HG03103 (cell line): ENCODE results near the gene MYMX.
"Not testable (repeated sequence)": the region's sequence is repeated elsewhere in the genome, so short reads cannot be mapped to it uniquely, and the experiment has no call there.

ENCODE experiments used
- ATAC-seq: cut with Tn5 transposase; IDR thresholded peaks from one replicate; pipeline ENCODE4 v1.9.1; 2021; ENCODE audit warnings: low read depth; ENCODE audit not compliant: unreplicated experiment

MYMX gene

DNA sequence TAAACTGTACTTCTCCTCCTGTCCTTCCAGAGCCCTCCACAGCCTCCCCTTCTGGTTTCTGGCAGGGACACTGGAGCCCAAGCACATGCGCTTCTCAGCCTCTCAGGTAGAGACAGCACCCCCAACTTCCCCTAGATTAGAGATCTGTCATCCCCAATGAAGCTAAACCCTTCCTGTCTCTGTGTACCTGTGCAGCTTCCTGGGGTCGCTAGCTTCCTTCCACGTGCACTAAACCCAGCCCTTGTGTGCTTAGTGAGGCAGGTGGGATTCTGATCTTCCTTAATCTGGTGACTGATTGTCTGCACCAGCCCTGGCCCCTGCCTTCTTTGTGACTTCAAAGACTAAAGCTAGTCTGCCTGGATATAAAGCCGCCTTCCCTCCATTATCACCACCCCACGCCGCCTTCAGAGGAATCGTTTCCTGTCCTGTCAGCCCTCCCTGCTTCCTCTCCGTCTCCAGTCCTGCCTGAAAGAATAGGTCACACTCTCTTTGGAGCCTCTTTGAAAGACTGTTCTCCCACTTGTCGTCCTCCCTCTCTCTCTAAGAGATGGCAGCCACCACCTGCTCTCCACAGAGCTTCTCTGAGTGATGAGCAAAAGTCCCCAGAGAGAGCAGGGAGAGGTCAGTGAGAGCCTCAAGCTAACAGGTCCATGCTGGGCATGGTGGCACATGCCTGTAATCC is 30.6 kb upstream of the MYMX start:
- ATAC-seq: no peak

DNA sequence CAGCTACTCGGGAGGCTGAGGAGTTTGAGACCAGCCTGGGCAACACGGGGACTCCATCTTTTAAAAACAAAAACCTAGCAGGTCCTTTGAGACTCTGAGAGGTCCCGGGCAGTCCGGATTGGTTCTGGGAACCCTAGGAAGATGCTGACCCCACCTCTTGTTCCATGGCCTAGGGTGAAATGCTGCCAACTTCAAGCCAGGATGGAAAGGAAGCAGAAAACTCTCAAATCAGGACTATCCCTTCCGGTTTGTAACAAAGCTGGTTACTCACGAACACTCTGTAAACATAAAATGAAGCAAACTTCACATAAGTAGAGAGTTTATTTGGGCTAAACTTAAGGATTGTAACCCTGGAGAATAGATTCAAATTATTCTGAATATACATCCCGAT is 30.1 kb upstream of the MYMX start:
- ATAC-seq: no peak

DNA sequence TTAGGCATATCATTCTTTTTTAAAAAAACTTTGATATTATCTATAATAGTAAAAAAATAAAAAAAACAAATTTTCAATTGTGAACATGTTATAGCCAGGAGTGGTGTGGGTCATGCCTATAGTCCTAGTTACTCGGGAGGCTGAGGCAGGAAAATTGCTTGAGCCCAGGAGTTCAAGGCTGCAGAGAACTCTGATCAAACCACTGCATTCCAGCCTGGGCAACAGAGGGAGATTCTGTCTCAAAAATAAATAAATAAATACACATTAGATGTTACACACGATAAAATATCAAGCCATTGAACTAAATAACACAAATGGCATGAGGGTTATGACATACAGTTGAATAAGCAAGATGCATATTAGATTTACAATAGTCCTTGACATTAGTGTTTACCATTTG is 27.9 kb upstream of the MYMX start:
- ATAC-seq: no peak

DNA sequence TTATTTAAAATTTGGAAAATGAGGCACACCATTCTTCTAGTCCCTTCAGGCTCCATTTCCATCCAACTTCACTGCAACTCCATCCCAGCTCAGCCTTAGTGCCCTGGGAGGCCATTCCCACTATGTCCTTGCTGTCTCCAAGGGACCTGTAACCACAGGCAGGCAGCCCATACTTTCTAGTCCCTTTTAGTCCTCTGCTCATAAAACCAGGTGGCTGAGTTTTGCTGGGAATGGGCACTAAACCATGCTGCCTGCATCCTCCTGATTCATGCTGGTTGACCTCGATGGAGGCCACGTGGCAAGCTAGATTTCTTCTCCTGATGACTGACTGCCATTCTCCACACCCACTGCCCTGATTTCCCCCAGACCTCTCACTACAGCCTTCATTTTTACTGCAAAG is 27.5 kb upstream of the MYMX start:
- ATAC-seq: no peak

DNA sequence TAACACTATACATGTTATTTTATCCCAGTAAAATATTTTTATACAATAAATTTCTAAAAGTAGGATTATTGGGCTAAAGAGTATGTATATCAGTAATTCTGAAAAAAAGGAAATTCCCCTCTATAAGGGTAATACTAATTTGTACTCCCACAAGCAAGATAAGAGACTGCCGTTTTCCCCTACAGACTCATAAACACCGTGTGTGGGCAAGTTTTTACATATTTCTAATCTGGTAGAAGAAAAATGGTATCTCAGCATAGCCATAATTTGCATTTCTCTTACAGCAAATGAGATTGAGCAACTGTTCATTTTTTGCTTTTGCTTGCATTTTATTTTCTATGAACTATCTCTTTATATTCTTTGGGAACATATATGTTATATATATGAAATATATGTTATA is 26.0 kb upstream of the MYMX start:
- ATAC-seq: no peak

DNA sequence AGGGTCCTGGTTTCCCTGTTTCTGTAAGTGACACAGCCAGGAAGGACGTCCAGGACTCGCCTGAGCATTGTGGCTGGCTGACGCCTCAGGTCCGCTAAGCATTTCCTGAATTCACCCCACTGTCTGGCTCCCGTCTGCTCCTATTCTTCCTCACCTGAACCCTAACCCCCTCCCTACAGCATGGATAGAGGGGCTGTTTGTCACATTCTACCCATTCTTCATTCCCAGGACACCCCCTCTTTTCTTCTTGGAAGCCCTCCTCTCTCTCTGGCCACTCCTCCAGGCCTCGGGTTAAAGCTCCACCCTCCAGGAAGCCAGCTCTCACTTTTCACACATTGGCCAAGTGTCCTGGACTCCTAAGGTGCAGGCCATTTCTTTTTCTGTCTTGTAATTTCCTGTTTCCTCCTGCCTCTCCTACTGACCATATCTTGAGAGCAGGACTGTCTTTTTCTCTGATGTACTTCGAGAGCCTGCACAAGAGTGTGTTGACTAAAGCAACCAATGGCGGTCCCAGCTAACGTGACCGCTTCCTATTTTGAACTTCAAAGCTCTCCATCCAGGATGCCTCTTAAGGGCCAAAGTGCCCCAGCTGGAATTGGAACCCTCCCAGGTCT is 24.2 kb upstream of the MYMX start:
- ATAC-seq: no peak

DNA sequence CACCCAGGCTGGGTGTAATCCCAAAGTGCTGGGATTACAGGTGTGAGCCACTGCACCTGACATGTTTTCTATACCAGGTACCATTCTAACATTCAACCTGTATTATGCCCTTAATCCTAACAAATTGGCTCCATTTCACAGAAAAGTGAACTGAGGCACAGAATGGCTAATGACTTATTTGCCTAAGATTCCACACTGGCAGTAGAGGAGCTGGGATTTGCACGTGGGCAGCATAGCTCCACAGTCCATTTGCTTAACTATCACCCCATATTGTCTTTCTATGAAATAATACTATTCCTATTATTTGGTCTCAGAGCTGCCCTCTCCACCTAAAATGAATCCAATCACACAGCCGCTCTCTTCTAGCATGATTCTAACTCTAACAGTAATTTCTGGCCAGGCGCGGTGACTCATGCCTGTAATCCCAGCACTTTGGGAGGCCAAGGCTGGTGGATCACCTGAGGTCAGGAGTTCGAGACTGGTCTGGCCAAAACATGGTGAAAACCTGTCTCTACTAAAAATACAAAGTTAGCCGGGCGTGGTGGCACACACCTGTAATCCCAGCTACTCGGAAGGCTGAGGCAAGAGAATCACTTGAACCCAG is 23.3 kb upstream of the MYMX start:
- ATAC-seq: no peak

DNA sequence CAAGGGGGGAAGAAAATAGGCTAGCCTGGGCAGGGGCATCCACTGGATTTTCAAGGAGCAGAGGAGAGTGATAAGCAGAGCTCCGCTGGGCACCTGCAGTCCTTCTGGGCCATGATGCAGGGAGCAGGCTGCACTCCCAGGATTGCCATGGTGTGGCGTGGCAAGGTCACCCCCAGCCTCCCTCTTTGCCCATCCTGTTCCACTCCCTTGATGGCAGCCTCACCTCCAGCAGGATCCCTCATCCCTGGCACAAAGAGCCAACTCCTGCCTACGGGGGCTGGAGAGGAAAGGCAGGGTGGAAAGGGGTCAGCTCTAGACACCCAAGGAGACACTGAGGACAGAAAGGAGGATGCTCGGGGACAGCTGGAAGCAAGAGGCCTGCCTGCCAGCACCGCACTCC is 22.4 kb upstream of the MYMX start:
- ATAC-seq: no peak

DNA sequence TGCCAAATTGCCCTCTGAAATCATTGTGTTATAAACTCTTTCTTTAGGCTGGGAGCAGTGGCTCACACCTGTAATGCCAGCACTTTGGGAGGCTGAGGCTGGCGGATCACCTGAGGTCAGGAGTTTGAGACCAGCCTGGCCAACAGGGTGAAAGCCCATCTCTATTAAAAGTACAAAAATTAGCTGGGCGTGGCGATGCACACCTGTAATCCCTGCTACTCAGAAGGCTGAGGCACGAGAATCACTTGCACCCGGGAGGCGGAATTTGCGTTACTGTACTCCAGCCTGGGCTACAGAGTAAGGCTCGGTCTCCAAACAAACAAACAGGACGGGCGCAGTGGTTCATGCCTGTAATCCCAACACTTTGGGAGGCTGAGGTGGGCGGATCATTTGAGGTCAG is 20.4 kb upstream of the MYMX start:
- ATAC-seq: not testable (repeated sequence)

DNA sequence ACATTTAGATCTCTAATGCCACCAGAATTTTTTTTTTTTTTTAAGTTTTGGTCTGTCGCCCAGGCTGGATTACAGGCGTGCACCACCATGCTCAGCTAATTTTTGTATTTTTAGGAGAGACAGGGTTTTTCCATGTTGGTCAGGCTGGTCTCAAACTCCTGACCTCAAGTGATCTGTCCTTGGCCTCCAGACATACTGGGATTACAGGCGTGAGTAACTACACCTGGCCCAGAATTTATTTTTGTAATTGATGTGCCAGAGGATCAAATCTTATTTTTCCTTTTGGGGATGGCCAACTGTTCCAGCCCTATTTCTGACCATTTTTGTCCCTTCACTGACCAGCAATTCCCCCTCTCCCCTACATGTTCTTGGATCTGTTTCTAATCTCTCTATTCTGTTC is 18.0 kb upstream of the MYMX start:
- ATAC-seq: no peak

DNA sequence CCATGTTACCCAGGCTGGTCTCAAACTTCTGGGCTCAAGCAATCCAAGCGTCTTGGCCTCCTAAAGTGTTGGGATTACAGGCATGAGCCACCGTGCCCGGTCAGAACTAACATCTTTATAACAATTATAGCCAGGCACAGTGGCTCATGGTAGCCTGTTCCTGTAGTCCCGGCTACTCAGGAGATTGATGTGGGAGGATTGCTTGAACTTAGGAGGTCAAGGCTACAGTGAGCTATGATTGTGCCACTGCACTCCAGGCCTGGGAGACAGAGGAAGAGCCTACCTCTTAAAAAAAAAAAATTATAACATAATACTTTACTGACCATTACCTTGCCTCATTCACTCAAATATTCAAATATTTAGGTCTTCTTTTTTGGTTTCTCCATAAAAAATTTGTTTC is 16.8 kb upstream of the MYMX start:
- no peak for ATAC-seq

DNA sequence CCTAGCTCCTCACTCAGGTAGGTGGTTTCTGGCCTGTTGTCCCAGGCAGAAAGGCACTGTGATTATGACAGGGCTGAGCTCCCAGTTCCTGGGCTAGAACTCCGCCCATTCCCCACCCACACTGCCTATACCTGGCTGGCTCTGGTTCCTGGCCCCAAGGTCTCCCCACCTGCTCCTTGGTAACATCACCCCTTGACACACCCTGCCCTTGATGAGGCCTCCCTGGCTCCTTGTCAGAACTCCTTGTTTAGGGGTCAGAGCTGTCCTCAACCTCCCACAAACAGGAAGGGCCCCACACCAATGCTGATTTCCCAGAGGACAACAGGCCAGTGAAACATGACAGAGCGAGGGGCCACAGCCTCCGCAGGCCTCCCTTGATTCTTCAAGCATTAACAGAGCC is 15.5 kb upstream of the MYMX start:
- ATAC-seq: no peak

DNA sequence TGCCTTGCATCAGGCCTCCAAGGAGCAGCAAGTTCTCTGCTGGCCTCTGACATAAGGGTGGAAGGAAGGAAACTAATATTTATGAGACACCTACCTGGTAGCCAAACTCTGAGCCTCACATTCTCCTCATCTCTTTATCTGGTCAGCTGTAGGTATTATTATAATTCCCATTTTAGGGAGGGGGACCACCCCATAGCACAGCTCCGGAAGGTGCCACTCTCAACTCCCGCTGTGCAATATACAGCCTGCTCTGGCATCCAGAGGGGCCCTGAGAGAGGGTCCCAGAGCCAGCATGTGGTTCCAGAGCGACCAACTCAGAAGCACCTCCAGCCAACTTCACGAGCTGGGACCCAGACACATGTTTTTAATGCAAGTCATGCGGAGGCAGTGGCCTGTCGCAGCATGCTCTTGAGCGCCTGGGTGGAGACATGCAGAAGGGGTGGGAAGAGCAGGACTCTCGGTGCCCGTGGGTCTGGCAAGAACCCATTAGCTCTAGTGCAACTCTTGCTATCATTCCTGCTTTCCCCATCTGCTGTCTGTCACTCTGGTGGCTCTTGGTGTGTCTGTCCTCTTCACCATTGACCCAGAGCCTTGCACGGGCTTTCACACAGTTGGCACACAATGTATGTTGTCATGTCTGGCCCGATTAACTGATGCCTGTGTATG is 15.0 kb upstream of the MYMX start:
- no peak for ATAC-seq

DNA sequence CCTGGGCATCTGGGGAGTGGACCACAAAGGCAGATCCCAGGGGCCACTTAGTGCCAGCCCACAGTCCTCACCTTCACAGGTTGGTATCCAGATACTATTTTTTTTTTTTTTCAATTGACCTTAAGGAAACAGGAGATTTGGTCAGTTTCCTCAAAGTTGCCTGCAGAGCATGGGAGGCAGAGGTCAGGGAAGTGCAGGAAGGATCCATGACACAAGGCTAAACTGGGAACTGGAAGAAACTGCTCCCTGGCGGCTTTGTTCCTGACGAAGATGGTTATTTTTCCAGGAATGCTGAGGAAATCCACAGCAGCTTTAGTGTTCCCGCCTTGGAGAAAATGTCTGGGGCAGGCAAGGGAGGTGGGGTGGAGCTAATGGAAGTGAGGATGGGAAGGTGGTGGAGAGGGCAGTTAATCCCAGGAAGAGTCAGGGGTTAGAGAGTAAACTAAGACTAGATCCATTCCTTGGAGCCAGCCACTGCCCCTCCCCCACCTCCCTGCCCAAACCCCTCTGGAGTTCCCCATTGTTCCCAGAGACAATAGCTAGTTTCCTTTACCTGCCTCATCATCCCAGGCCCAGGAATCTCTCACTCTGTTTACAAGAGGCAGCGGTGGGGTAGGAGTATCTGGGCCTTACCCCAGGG is 14.3 kb upstream of the MYMX start:
- no peak for ATAC-seq

DNA sequence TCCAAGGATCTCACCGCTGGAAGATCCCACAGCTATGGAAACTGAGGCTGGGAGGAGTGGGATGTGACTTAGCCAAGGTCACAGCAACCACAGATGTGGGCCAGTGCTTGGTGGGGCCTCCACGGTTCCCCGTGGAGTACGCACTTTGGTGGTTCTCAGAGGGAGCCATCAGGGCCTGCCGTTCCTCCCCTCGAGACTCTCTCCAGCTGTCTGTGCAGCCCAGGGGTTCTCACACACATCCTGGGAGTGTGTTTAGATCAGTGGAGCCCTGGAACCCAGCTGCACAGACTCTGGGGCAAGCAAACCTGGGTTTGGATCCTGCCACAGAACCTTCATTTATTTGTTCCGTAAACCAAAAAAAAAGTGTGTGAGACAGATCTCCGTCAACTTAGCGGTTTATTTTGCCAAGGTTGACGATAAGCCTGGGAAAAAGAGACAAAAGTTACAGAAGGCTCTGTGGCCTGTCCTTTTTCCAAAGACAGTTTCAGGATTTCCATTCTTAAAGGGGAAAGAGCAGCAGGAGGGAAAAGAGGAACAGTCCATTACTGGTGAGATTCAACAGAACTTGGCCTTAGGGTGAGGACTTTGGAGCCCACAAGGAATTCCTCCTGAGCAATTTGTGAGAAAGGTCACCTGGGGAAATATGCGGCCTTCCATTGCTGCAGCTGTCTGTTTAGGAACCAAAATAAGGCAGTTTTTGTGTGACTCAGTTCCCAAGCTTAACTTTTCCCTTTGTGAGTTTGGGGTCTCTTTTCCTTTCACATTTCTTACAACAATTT is 13.6 kb upstream of the MYMX start:
- ATAC-seq: no peak

DNA sequence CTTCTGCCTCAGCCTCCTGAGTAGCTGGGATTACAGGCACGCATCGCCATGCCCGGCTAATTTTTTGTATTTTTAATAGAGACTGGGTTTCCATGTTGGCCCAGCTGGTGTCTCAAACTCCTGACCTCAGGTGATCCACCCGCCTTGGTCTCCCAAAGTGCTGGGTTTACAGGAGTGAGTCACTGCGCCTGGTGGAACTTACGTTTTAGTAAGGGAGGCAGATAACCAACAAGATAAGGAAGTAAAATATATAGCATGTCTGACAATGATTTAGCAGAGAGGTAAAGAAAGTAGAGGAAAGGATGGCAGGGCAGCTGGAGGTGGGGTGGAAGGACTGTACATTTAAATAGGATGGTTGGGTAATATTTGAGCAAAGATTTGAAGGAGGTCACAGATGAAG is 12.8 kb upstream of the MYMX start:
- no peak for ATAC-seq

DNA sequence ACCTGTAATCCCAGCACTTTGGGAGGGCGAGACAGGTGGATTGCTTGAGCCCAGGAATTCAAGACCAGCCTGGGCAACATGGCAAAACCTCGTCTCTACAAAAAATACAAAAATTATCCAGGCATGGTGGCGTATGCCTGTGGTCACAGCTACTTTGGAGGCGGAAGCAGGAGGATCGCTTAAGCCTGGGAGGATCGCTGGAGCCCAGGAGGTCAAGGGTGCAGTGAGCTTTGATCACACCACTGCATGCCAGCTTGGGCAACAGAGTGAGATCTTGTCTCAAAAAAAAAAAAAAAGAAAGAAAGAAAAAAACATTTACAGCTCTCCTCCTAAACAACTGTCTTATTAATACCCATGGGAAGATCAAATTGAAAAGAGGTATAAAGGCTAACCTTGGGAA is 8.8 kb upstream of the MYMX start:
- ATAC-seq: no peak

DNA sequence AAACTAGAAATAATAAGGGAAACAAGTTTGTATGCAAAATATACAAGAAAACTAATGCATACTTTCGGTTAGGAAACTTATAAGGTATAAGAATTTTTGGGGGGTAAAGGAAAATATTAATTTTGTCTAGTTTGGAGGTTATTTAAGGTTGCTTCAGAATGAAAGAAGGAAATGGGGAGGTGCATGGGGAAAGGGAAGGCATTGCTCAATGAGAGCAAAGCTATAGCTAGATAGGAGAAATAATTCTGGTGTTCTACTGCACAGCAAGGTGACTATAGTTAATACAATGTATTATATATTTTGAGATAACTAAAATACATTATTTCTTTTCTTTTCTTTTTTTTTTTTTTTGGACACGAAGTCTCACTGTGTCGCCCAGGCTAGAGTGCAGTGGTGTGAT is 5.4 kb upstream of the MYMX start:
- no peak for ATAC-seq

DNA sequence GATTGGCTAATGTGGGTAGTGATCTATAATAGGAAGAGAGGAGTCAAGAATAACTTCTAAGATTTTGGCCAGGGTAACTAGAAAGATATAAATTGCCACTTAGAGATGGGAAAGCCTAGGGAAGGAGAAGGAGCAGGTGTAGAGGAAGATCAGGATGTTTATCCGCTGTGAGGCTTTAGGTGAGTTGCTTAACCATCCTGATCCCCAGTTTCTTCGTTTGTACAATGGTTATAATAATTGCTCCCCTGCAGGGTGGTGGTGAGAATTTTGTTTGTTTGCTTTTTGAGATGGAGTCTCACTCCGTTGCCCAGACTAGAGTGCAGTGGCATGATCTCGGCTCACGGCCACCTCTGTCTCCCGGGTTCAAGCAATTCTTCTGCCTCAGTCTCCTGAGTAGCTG is 2.4 kb upstream of the MYMX start:
- no peak for ATAC-seq

DNA sequence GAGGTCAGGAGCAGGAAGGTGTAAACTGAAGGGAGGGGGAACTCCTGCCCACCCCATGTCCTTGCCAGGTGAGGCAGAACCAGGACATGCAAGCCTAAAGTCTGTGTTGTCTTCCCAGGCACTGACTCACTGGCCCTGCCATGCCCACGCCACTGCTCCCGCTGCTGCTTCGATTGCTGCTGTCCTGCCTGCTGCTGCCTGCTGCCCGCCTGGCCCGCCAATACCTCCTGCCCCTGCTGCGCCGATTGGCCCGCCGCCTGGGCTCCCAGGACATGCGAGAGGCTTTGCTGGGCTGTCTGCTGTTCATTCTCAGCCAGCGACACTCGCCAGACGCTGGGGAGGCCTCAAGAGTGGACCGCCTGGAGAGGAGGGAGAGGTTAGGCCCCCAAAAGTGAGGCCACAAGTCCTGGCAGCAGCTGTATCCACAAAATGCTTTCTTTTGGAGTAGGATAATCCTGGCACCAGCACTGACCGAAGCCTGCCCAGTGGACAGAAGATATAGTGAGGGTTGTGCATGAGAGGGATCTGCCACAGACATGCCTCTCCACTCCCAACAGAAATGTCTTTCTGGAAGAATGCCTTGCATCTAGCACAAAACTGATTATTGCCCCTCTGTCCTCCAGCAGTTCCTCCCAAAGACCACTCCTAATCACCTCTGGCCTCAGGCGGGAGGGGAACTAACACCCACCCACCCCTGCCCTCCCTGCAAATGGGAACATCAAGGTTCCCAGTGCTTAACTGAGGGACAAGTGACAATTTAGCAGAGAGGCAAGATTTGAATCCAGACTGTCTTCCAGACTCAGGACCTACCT is 812 bp downstream of the MYMX start:
- ATAC-seq: no peak
